ENCODE measurements around the gene ADD1. TPM values are rescaled to one million over a fixed set of nuclear protein-coding genes. Genes with fewer than 3 reads are reported as not detected.

The ADD1 gene
- total RNA-seq, 1 experiment from 2014 or later: 163 TPM

- Histone ChIP-seq H3K23me2 (ENCODE audit: insufficient read length, low read depth, low read length, poor library complexity, severe bottlenecking) (peaks cover 10% of the 10 kb centered on the region), H4K8ac (replicated peaks; ENCODE audit: insufficient read length, low read depth, low read length) (no peak overlapping the region), H3K27me3 (ENCODE audit: insufficient read depth, low read length) (no peaks in the 10 kb centered on the region), H3K9me3 (ENCODE audit: control insufficient read depth, low read depth, low read length) (no peaks in the 10 kb centered on the region), H2BK12ac (ENCODE audit: insufficient read length, low read depth, low read length) (no peak overlapping the region), H3K4me2 (ENCODE audit: insufficient read depth, insufficient read length, low read length) (peak overlapping the region; percentile 2), H4K5ac (ENCODE audit: insufficient read length, low read depth, low read length) (no peak overlapping the region), H3K56ac (ENCODE audit: insufficient read length, low read depth, low read length) (no peak overlapping the region), H3K23ac (ENCODE audit: insufficient read length, low read depth, low read length) (no peak overlapping the region), H3K27ac (ENCODE audit: insufficient read length, low read depth, low read length) (no peak overlapping the region), H3K4me1 (ENCODE audit: insufficient read depth, low read length) (no peaks in the 10 kb centered on the region), H2AK5ac (ENCODE audit: insufficient read length, low read length) (no peak overlapping the region), H3T11ph (ENCODE audit: low read length) (no peak overlapping the region), H2BK5ac (ENCODE audit: insufficient read length, low read length) (no peak overlapping the region), H4K91ac (ENCODE audit: insufficient read length, low read depth, low read length) (no peak overlapping the region), H3K79me1 (ENCODE audit: insufficient read depth, low read depth, low read length, poor library complexity, severe bottlenecking) (no peaks in the 10 kb centered on the region), H2BK15ac (ENCODE audit: low read depth, low read length) (no peak overlapping the region; the same call in 1 of the 2 replicates), H3K4ac (ENCODE audit: low read depth, low read length) (no peak overlapping the region), H2BK120ac (ENCODE audit: low read depth, low read length, poor library complexity, severe bottlenecking) (no peak overlapping the region), H3K79me2 (ENCODE audit: insufficient read depth, low read length) (no peaks in the 10 kb centered on the region; the same call in 1 of the 2 replicates), H3K18ac (ENCODE audit: insufficient read length, low read depth, low read length) (no peak overlapping the region), H4K20me1 (ENCODE audit: control insufficient read depth, insufficient read depth, insufficient read length) (no peaks in the 10 kb centered on the region), H2AFZ (ENCODE audit: low read length) (no peak overlapping the region), H3K9ac (ENCODE audit: extremely low read depth, insufficient read length, low read length) (no peak overlapping the region), H3K14ac (ENCODE audit: insufficient read depth, low read length) (no peak overlapping the region), H2BK20ac (ENCODE audit: low read depth, low read length, poor library complexity, severe bottlenecking) (no peak overlapping the region)
- no CpG with 5 or more reads among the region's 15 CpGs for whole genome bisulfite sequencing (ENCODE audit: extremely low coverage, insufficient read length, low lambda C conversion rate)
- TF ChIP-seq, protein P1, sequence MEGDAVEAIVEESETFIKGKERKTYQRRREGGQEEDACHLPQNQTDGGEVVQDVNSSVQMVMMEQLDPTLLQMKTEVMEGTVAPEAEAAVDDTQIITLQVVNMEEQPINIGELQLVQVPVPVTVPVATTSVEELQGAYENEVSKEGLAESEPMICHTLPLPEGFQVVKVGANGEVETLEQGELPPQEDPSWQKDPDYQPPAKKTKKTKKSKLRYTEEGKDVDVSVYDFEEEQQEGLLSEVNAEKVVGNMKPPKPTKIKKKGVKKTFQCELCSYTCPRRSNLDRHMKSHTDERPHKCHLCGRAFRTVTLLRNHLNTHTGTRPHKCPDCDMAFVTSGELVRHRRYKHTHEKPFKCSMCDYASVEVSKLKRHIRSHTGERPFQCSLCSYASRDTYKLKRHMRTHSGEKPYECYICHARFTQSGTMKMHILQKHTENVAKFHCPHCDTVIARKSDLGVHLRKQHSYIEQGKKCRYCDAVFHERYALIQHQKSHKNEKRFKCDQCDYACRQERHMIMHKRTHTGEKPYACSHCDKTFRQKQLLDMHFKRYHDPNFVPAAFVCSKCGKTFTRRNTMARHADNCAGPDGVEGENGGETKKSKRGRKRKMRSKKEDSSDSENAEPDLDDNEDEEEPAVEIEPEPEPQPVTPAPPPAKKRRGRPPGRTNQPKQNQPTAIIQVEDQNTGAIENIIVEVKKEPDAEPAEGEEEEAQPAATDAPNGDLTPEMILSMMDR (conservative IDR thresholded peaks at IDR 0.05): no peak
- Mint-ChIP-seq H3K27ac (peak overlapping the region in 1 of 3 experiments; percentile 75; a peak in 3 of 7 replicates), H3K36me3 (ENCODE audit: insufficient read depth in 1 of 3, low read depth in 3 of 3) (peaks cover 22 to 61% (median 48%) of the 10 kb centered on the region in 3 experiments; a peak in 6 of 7 replicates), H3K4me1 (peaks cover 30 to 36% of the 10 kb centered on the region in 2 experiments), H3K27me3 (ENCODE audit: low read depth) (no peaks in the 10 kb centered on the region; the same call in 1 of the 2 replicates), H3K9me3 (no peaks in the 10 kb centered on the region), H3K4me3 (peak overlapping the region; percentile 70 to 78)
- no peak for DNase-seq
Measured at GRCh38 chr4:2932951-2933565, 89.4 kb downstream of the ADD1 start.
